OCI-LY1 (cell line): ENCODE data around the gene DLGAP3.

Experiments
- CTCF ChIP-seq: fragments of 200-600 bp; sonication (generic), shearing (Covaris generic); IDR thresholded peaks from 2 replicates; pipeline ENCODE4 v1.5.1; 2017; ENCODE audit warnings: mild to moderate bottlenecking, antibody characterized with exemption, low read length, moderate library complexity, mixed read lengths
- EZH2 ChIP-seq: fragments of 200-600 bp; sonication (generic), shearing (Covaris generic); IDR thresholded peaks from 2 replicates; pipeline ENCODE4 v1.8.0; 2017; ENCODE audit warnings: borderline replicate concordance, mixed run types, mild to moderate bottlenecking, antibody characterized with exemption, low read length, moderate library complexity, mixed read lengths

GRCh38 chr1:34896612-34897011, 32.8 kb downstream of the DLGAP3 start:
- TF ChIP-seq EZH2 (no peak), CTCF (no peak)
